ENCODE measurements around the gene CEP85L.

The CEP85L gene

DNA sequence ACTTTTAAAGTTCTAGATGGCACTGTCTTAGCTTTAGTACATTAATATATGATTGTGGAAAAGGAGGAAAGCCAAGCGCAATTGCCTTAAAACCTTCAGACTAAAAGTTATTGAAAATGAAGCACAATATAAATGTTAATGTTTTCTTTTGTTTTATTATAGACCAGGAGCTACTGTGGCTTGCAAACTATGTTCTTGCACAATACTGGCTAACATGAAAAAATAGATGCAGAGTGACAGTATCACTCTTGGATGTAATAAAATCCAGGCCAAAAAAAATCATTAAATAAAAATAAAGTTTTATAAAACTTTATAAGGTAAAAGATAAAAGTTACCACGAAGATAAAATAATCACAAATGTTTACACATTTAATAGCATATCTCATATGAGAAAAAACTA, 121.6 kb downstream of the CEP85L start:
- TF ChIP-seq, protein P1, sequence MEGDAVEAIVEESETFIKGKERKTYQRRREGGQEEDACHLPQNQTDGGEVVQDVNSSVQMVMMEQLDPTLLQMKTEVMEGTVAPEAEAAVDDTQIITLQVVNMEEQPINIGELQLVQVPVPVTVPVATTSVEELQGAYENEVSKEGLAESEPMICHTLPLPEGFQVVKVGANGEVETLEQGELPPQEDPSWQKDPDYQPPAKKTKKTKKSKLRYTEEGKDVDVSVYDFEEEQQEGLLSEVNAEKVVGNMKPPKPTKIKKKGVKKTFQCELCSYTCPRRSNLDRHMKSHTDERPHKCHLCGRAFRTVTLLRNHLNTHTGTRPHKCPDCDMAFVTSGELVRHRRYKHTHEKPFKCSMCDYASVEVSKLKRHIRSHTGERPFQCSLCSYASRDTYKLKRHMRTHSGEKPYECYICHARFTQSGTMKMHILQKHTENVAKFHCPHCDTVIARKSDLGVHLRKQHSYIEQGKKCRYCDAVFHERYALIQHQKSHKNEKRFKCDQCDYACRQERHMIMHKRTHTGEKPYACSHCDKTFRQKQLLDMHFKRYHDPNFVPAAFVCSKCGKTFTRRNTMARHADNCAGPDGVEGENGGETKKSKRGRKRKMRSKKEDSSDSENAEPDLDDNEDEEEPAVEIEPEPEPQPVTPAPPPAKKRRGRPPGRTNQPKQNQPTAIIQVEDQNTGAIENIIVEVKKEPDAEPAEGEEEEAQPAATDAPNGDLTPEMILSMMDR (IDR thresholded peaks at IDR 0.05; ENCODE audit: extremely low read depth, insufficient read depth, missing control alignments): no peak
- in situ Hi-C loops (cut with MboI; ENCODE audit: low pct_unique_long_range_greater_than_20kb, low sequenced_read_pairs, unreplicated experiment): no loop called here
- DNase-seq (ENCODE audit: low spot score): no peak

DNA sequence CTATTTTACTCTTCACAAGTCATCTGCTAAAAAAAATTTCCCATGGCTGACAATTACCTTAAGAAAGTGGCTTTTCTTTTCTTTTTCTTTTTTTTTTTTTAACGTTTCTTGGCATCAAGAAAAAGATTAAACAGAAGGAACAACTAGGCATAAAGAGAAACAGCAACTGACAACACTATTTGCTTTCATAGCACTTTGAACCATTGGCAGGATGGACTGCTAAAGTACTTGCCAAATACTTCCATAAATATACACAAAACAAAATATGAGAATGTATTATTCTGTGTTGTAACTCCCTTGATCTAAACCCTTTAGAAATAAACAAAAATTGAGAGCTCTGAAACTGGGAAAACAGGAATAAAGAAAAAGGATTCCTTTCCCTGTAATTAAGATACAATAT, 123.3 kb downstream of the CEP85L start:
- in situ Hi-C loops (cut with MboI; ENCODE audit: low pct_unique_long_range_greater_than_20kb, low sequenced_read_pairs, unreplicated experiment): no loop called here
- TF ChIP-seq, protein P1 (IDR thresholded peaks at IDR 0.05; ENCODE audit: extremely low read depth, insufficient read depth, missing control alignments): no peak
- DNase-seq (ENCODE audit: low spot score): no peak

- in situ Hi-C loops (cut with MboI; ENCODE audit: low pct_unique_long_range_greater_than_20kb, low sequenced_read_pairs, unreplicated experiment): no loop called here
- no peak for DNase-seq (ENCODE audit: low spot score)
- TF ChIP-seq, protein P1 (IDR thresholded peaks at IDR 0.05; ENCODE audit: extremely low read depth, insufficient read depth, missing control alignments): no peak
Measured at GRCh38 chr6:118525913-118526780, 125.2 kb downstream of the CEP85L start.

- DNase-seq (ENCODE audit: low spot score): no peak
- TF ChIP-seq, protein P1 (IDR thresholded peaks at IDR 0.05; ENCODE audit: extremely low read depth, insufficient read depth, missing control alignments): no peak
- in situ Hi-C loops (cut with MboI; ENCODE audit: low pct_unique_long_range_greater_than_20kb, low sequenced_read_pairs, unreplicated experiment): no loop called here
Measured at GRCh38 chr6:118524686-118525085, 126.7 kb downstream of the CEP85L start.

- in situ Hi-C loops (cut with MboI; ENCODE audit: low pct_unique_long_range_greater_than_20kb, low sequenced_read_pairs, unreplicated experiment): no loop called here
- TF ChIP-seq, protein P1 (IDR thresholded peaks at IDR 0.05; ENCODE audit: extremely low read depth, insufficient read depth, missing control alignments): no peak
- DNase-seq (ENCODE audit: low spot score): no peak
Measured at GRCh38 chr6:118523216-118523615, 128.2 kb downstream of the CEP85L start.

- in situ Hi-C loops (cut with MboI; ENCODE audit: low pct_unique_long_range_greater_than_20kb, low sequenced_read_pairs, unreplicated experiment): no loop called here
- TF ChIP-seq, protein P1 (IDR thresholded peaks at IDR 0.05; ENCODE audit: extremely low read depth, insufficient read depth, missing control alignments): no peak
- no peak for DNase-seq (ENCODE audit: low spot score)
Measured at GRCh38 chr6:118522422-118522821, 129.0 kb downstream of the CEP85L start.

Data from GM13977 (cell line).